IMR-90 (cell line): ENCODE results near the gene EYS.

Experiments
- CEBPB ChIP-seq: IDR thresholded peaks from 2 replicates; pipeline ENCODE4 v1.6.1; 2012; ENCODE audit warnings: low read depth, low read length, improper control_type of control experiment
- FOS ChIP-seq: fragments of 150-350 bp; IDR thresholded peaks from 2 replicates; pipeline ENCODE4 v1.6.1; 2016; ENCODE audit warnings: low read depth, low read length
- MAFK ChIP-seq: IDR thresholded peaks from 2 replicates; pipeline ENCODE4 v1.6.1; 2012; ENCODE audit warnings: low read depth, low read length, improper control_type of control experiment
- MAZ ChIP-seq: IDR thresholded peaks from 2 replicates; pipeline ENCODE4 v1.6.1; 2012; ENCODE audit warnings: low read depth, mild to moderate bottlenecking, low read length, improper control_type of control experiment, moderate library complexity, borderline replicate concordance
- POLR2A ChIP-seq: IDR thresholded peaks from 2 replicates; pipeline ENCODE4 v1.6.1; 2012; ENCODE audit warnings: mild to moderate bottlenecking, low read depth, low read length
- RAD21 ChIP-seq: IDR thresholded peaks from 2 replicates; pipeline ENCODE4 v1.6.1; 2012; ENCODE audit warnings: low read length, improper control_type of control experiment
- RCOR1 ChIP-seq: IDR thresholded peaks from 2 replicates; pipeline ENCODE4 v1.6.1; 2012; ENCODE audit warnings: mild to moderate bottlenecking, low read length, improper control_type of control experiment; ENCODE audit not compliant: insufficient replicate concordance
- RFX5 ChIP-seq: IDR thresholded peaks from 2 replicates; pipeline ENCODE4 v1.8.0; 2012; ENCODE audit warnings: low read depth, mild to moderate bottlenecking, low read length, moderate library complexity
- SMC3 ChIP-seq: fragments of 150-350 bp; IDR thresholded peaks from 2 replicates; pipeline ENCODE4 v1.6.1; 2016; ENCODE audit warnings: low read depth, mild to moderate bottlenecking, antibody characterized with exemption, low read length, moderate library complexity
- USF2 ChIP-seq: fragments of 150-350 bp; IDR thresholded peaks from 2 replicates; pipeline ENCODE4 v1.6.1; 2017; ENCODE audit warnings: mild to moderate bottlenecking, antibody characterized with exemption, low read length, low read depth
- TF ChIP-seq, protein P1 (sequence below): conservative IDR thresholded peaks from 2 replicates; pipeline ENCODE4 v1.5.1; 2012; ENCODE audit warnings: mild to moderate bottlenecking, low read depth, low read length, improper control_type of control experiment
- TF ChIP-seq, protein P2 (sequence below): fragments of 150-350 bp; IDR thresholded peaks from 2 replicates; pipeline ENCODE4 v1.6.1; 2016; ENCODE audit warnings: low read depth, mild to moderate bottlenecking, low read length, moderate library complexity, borderline replicate concordance

- TF ChIP-seq CEBPB (no peak), USF2 (no peak), POLR2A (no peak), MAZ (no peak), RCOR1 (no peak), MAFK (0 out of 2 replicates have a peak, but pooled peaks have one; percentile 29), RAD21 (no peak), FOS (no peak), RFX5 (no peak), SMC3 (no peak)
- TF ChIP-seq, protein P1, sequence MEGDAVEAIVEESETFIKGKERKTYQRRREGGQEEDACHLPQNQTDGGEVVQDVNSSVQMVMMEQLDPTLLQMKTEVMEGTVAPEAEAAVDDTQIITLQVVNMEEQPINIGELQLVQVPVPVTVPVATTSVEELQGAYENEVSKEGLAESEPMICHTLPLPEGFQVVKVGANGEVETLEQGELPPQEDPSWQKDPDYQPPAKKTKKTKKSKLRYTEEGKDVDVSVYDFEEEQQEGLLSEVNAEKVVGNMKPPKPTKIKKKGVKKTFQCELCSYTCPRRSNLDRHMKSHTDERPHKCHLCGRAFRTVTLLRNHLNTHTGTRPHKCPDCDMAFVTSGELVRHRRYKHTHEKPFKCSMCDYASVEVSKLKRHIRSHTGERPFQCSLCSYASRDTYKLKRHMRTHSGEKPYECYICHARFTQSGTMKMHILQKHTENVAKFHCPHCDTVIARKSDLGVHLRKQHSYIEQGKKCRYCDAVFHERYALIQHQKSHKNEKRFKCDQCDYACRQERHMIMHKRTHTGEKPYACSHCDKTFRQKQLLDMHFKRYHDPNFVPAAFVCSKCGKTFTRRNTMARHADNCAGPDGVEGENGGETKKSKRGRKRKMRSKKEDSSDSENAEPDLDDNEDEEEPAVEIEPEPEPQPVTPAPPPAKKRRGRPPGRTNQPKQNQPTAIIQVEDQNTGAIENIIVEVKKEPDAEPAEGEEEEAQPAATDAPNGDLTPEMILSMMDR, result no peak
- TF ChIP-seq, protein P2, sequence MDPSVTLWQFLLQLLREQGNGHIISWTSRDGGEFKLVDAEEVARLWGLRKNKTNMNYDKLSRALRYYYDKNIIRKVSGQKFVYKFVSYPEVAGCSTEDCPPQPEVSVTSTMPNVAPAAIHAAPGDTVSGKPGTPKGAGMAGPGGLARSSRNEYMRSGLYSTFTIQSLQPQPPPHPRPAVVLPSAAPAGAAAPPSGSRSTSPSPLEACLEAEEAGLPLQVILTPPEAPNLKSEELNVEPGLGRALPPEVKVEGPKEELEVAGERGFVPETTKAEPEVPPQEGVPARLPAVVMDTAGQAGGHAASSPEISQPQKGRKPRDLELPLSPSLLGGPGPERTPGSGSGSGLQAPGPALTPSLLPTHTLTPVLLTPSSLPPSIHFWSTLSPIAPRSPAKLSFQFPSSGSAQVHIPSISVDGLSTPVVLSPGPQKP, result no peak
These were observed 875.3 kb downstream of the EYS start for GRCh38 chr6:64831680-64832079.
